Kidney epithelial cell (primary cell): ENCODE data around the gene EDEM3. TPM values are rescaled to one million over a fixed set of nuclear protein-coding genes. Genes with fewer than 3 reads are reported as not detected.
"Not testable (repeated sequence)": the region's sequence is repeated elsewhere in the genome, so short reads cannot be mapped to it uniquely, and the experiment has no call there.

Experiments
- DNase-seq: peaks from one replicate; pipeline ENCODE4 v3.0.0-alpha.2; 2010; ENCODE audit warnings: low read depth
- H3K27me3 ChIP-seq: 2 replicates; pipeline ENCODE4 v1.6.0; 2011; ENCODE audit warnings: low read length; ENCODE audit not compliant: control insufficient read depth, insufficient read depth
- H3K36me3 ChIP-seq: 2 replicates; pipeline ENCODE4 v1.5.1; 2011; ENCODE audit warnings: low read length; ENCODE audit not compliant: control insufficient read depth, insufficient read depth
- H3K4me3 ChIP-seq: 2 replicates; pipeline ENCODE4 v1.5.1; 2011; ENCODE audit warnings: low read depth, mild to moderate bottlenecking, control low read depth, low read length
- CTCF ChIP-seq: IDR thresholded peaks from 2 replicates; pipeline ENCODE4 v1.5.1; 2011; ENCODE audit warnings: mild to moderate bottlenecking, moderate library complexity, low read length, control low read depth, inconsistent platforms; ENCODE audit not compliant: insufficient read depth, poor library complexity, severe bottlenecking
- total RNA-seq: library from RNA; depleted of rRNA; stranded (reverse); fragments of >200 nt; gene quantifications from 2 replicates; pipeline ENCODE4 v1.2.3, GENCODE V29; 2015

Gene EDEM3
- total RNA-seq, 1 donor from 2014 or later: 20.2 TPM

- no peaks in the 10 kb centered on the region for H3K36me3 ChIP-seq
- H3K27me3 ChIP-seq: no peaks in the 10 kb centered on the region
- no peak for DNase-seq
- H3K4me3 ChIP-seq: no peak overlapping the region
- TF ChIP-seq CTCF: no peak
Measured at GRCh38 chr1:184788970-184789369, 34.3 kb upstream of the EDEM3 start.

- TF ChIP-seq CTCF: no peak
- no peak for DNase-seq
- Histone ChIP-seq H3K4me3 (no peak overlapping the region), H3K27me3 (no peaks in the 10 kb centered on the region), H3K36me3 (no peaks in the 10 kb centered on the region)
Measured at GRCh38 chr1:184785529-184785928, 30.9 kb upstream of the EDEM3 start.

- H3K4me3 ChIP-seq, DNase-seq, H3K27me3 ChIP-seq, H3K36me3 ChIP-seq: not testable (repeated sequence)
Measured at GRCh38 chr1:184783723-184784122, 29.1 kb upstream of the EDEM3 start.

- no peak for TF ChIP-seq CTCF
- H3K27me3 ChIP-seq: no peaks in the 10 kb centered on the region
- H3K4me3 ChIP-seq: no peak overlapping the region
- H3K36me3 ChIP-seq: no peaks in the 10 kb centered on the region
- no peak for DNase-seq
Measured at GRCh38 chr1:184781941-184782340, 27.3 kb upstream of the EDEM3 start.

GRCh38 chr1:184775885-184776284 is 21.2 kb upstream of the EDEM3 start:
- Histone ChIP-seq H3K4me3 (no peak overlapping the region), H3K36me3 (no peaks in the 10 kb centered on the region), H3K27me3 (no peaks in the 10 kb centered on the region)
- TF ChIP-seq CTCF: no peak
- DNase-seq: no peak

GRCh38 chr1:184775329-184775728 is 20.7 kb upstream of the EDEM3 start:
- TF ChIP-seq CTCF: no peak
- Histone ChIP-seq H3K36me3 (no peaks in the 10 kb centered on the region), H3K4me3 (no peak overlapping the region), H3K27me3 (no peaks in the 10 kb centered on the region)
- DNase-seq: no peak
